Measurements from ENCODE around the gene RNF6.

RNF6 gene

GRCh38 chr13:26163812-26164211 is 58.3 kb downstream of the RNF6 start:
- no peaks in the 10 kb centered on the region for H3K9me3 ChIP-seq (ENCODE audit: control insufficient read depth, insufficient read depth, low read length)

More at GRCh38 chr13:26163812-26164211, 58.3 kb downstream of the RNF6 start:
- WGBS (ENCODE audit: insufficient coverage, insufficient read length) = 100% methylated on average over 2 of the region's 3 CpGs
- Histone ChIP-seq H3K27me3 (ENCODE audit: control insufficient read depth, insufficient read depth, low read length) (no peaks in the 10 kb centered on the region), H3K4me1 (ENCODE audit: control insufficient read depth, insufficient read depth, low read length) (no peaks in the 10 kb centered on the region), H3K27ac (ENCODE audit: low read length) (no peak overlapping the region), H3K36me3 (ENCODE audit: control insufficient read depth, insufficient read depth, low read length) (no peaks in the 10 kb centered on the region), H3K4me3 (ENCODE audit: low read length) (no peak overlapping the region)
- no peak for DNase-seq (ENCODE audit: low read depth, low spot score)
